ENCODE measurements around the gene SLC9A5.

Gene SLC9A5

GRCh38 chr16:67209565-67209964 is 39.2 kb upstream of the SLC9A5 start:
- Histone ChIP-seq H2AFZ (no peak overlapping the region), H3K27me3 (ENCODE audit: control insufficient read depth, insufficient read depth, low read length) (no peaks in the 10 kb centered on the region), H3K79me2 (no peaks in the 10 kb centered on the region), H3K9me3 (ENCODE audit: control insufficient read depth, low read length) (no peaks in the 10 kb centered on the region), H3K4me2 (ENCODE audit: low read length) (no peak overlapping the region), H3K27ac (peak overlapping the region; percentile 86), H3K4me1 (peaks cover 33% of the 10 kb centered on the region), H3K36me3 (ENCODE audit: control insufficient read depth, insufficient read depth, low read length) (no peaks in the 10 kb centered on the region), H3K4me3 (ENCODE audit: low read depth, low read length) (no peak overlapping the region), H3K9ac (no peak overlapping the region)
- TF ChIP-seq CTCF (IDR thresholded peaks at IDR 0.05), result no peak

- no peak for TF ChIP-seq CTCF (IDR thresholded peaks at IDR 0.05)
- Histone ChIP-seq H3K79me2 (no peaks in the 10 kb centered on the region), H3K36me3 (ENCODE audit: control insufficient read depth, insufficient read depth, low read length) (no peaks in the 10 kb centered on the region), H3K27ac (peak overlapping the region; percentile 86), H3K9ac (no peak overlapping the region), H2AFZ (peak overlapping the region; percentile 72), H3K4me3 (ENCODE audit: low read depth, low read length) (no peak overlapping the region), H3K4me1 (peaks cover 30% of the 10 kb centered on the region), H3K27me3 (ENCODE audit: control insufficient read depth, insufficient read depth, low read length) (no peaks in the 10 kb centered on the region), H3K4me2 (ENCODE audit: low read length) (no peak overlapping the region), H3K9me3 (ENCODE audit: control insufficient read depth, low read length) (no peaks in the 10 kb centered on the region)
Measured at GRCh38 chr16:67210069-67210937, 38.5 kb upstream of the SLC9A5 start.

- H3K27ac ChIP-seq, result peak overlapping the region; percentile 86
- no peak overlapping the region for H2AFZ ChIP-seq
Measured at GRCh38 chr16:67211674-67212073, 37.1 kb upstream of the SLC9A5 start.

GRCh38 chr16:67212766-67213165 is 36.0 kb upstream of the SLC9A5 start:
- Histone ChIP-seq H3K27me3 (ENCODE audit: control insufficient read depth, insufficient read depth, low read length) (no peaks in the 10 kb centered on the region), H3K27ac (peak overlapping the region; percentile 59)

More at GRCh38 chr16:67211674-67212073, 37.1 kb upstream of the SLC9A5 start:
- Histone ChIP-seq H3K27me3 (ENCODE audit: control insufficient read depth, insufficient read depth, low read length) (no peaks in the 10 kb centered on the region), H3K36me3 (ENCODE audit: control insufficient read depth, insufficient read depth, low read length) (no peaks in the 10 kb centered on the region), H3K79me2 (no peaks in the 10 kb centered on the region), H3K4me3 (ENCODE audit: low read depth, low read length) (no peak overlapping the region), H3K9ac (no peak overlapping the region), H3K4me2 (ENCODE audit: low read length) (no peak overlapping the region), H3K4me1 (peaks cover 30% of the 10 kb centered on the region), H3K9me3 (ENCODE audit: control insufficient read depth, low read length) (no peaks in the 10 kb centered on the region)
- no peak for TF ChIP-seq CTCF (IDR thresholded peaks at IDR 0.05)

More at GRCh38 chr16:67212766-67213165, 36.0 kb upstream of the SLC9A5 start:
- H3K4me2 ChIP-seq (ENCODE audit: low read length), result no peak overlapping the region
- TF ChIP-seq CTCF (IDR thresholded peaks at IDR 0.05), result no peak
- H3K4me3 ChIP-seq (ENCODE audit: low read depth, low read length), result no peak overlapping the region
- no peak overlapping the region for H2AFZ ChIP-seq
- no peaks in the 10 kb centered on the region for H3K9me3 ChIP-seq (ENCODE audit: control insufficient read depth, low read length)
- H3K79me2 ChIP-seq, result no peaks in the 10 kb centered on the region
- H3K4me1 ChIP-seq, result peaks cover 30% of the 10 kb centered on the region
- no peak overlapping the region for H3K9ac ChIP-seq
- no peaks in the 10 kb centered on the region for H3K36me3 ChIP-seq (ENCODE audit: control insufficient read depth, insufficient read depth, low read length)
